GM18867 (cell line): Measurements from ENCODE around the gene KRTAP10-2.
"Not testable (repeated sequence)": the region's sequence is repeated elsewhere in the genome, so short reads cannot be mapped to it uniquely, and the experiment has no call there.

Experiments
- ATAC-seq: cut with Tn5 transposase; IDR thresholded peaks from one replicate; pipeline ENCODE4 v1.9.1; 2021; ENCODE audit warnings: mild to moderate bottlenecking, moderate library complexity; ENCODE audit not compliant: unreplicated experiment

Gene KRTAP10-2

GRCh38 chr21:44583089-44583799, 31.9 kb upstream of the KRTAP10-2 start:
- no peak for ATAC-seq

- ATAC-seq: no peak
Observed at GRCh38 chr21:44582055-44582454, 30.8 kb upstream of the KRTAP10-2 start.

- no peak for ATAC-seq
Observed at GRCh38 chr21:44581158-44581557, 29.9 kb upstream of the KRTAP10-2 start.

GRCh38 chr21:44580231-44580821, 29.0 kb upstream of the KRTAP10-2 start, which contains the start of gene KRTAP10-5:
Gene KRTAP10-5, minus strand, starts transcription at chr21:44580604. Its CDS starts 26 bp downstream, at chr21:44580578.
- ATAC-seq: not testable (repeated sequence)

GRCh38 chr21:44579833-44580144, 28.5 kb upstream of the KRTAP10-2 start:
- ATAC-seq: no peak

GRCh38 chr21:44579056-44579832, 27.9 kb upstream of the KRTAP10-2 start:
- ATAC-seq: no peak

GRCh38 chr21:44578371-44579055, 27.2 kb upstream of the KRTAP10-2 start:
- no peak for ATAC-seq

GRCh38 chr21:44576025-44576420, 24.7 kb upstream of the KRTAP10-2 start:
- ATAC-seq: no peak

GRCh38 chr21:44575307-44576024, 24.2 kb upstream of the KRTAP10-2 start:
- ATAC-seq: no peak

GRCh38 chr21:44574457-44575306, 23.4 kb upstream of the KRTAP10-2 start:
- no peak for ATAC-seq

- ATAC-seq: not testable (repeated sequence)
Observed at GRCh38 chr21:44573630-44574456, 22.5 kb upstream of the KRTAP10-2 start, which contains the start of gene KRTAP10-4. Gene KRTAP10-4, plus strand, starts transcription at chr21:44573729. Its CDS starts 30 bp downstream, at chr21:44573759.

- ATAC-seq: no peak
Observed at GRCh38 chr21:44572959-44573583, 21.8 kb upstream of the KRTAP10-2 start.

GRCh38 chr21:44571844-44572782, 20.8 kb upstream of the KRTAP10-2 start:
- no peak for ATAC-seq

- ATAC-seq: no peak
Observed at GRCh38 chr21:44571296-44571695, 20.0 kb upstream of the KRTAP10-2 start.

- no peak for ATAC-seq
Observed at GRCh38 chr21:44569861-44570517, 18.7 kb upstream of the KRTAP10-2 start.

- ATAC-seq: no peak
Observed at GRCh38 chr21:44568667-44569556, 17.6 kb upstream of the KRTAP10-2 start.
